CD4-positive, CD25-positive, alpha-beta regulatory T cell (primary cell): ENCODE data around the gene FUT1. TPM values are rescaled to one million over a fixed set of nuclear protein-coding genes. Genes with fewer than 3 reads are reported as not detected.
A peak's percentile ranks its signal among the peaks of the same experiment; 100 is the strongest.

ENCODE experiments used
- ATAC-seq, 2 donors: fragments of 150-1000 bp; cut with Tn5 transposase; one replicate each; pipeline ENCODE4 v1.10.0; 2021; ENCODE audit warnings: low read depth in 2 of 2, moderate number of reproducible peaks in 2 of 2, moderate library complexity in 1 of 2
- DNase-seq, 3 donors: peaks; one replicate each; pipeline versions ENCODE4 v3.0.0 to v3.0.0-alpha.2; 2012 to 2022; ENCODE audit warnings: mixed read lengths in 1 of 3
- H3K27ac ChIP-seq: one replicate; pipeline ENCODE4 v1.7.0; 2013; ENCODE audit warnings: mild to moderate bottlenecking, low read length; ENCODE audit not compliant: insufficient read depth, poor library complexity, severe bottlenecking
- H3K27me3 ChIP-seq: one replicate; pipeline ENCODE4 v1.7.0; 2013; ENCODE audit warnings: low read length; ENCODE audit not compliant: control insufficient read depth, insufficient read depth
- H3K36me3 ChIP-seq: one replicate; pipeline ENCODE4 v1.7.0; 2013; ENCODE audit warnings: mild to moderate bottlenecking, low read length, moderate library complexity; ENCODE audit not compliant: control insufficient read depth, insufficient read depth
- H3K4me1 ChIP-seq: 2 replicates; pipeline ENCODE4 v1.7.0; 2013; ENCODE audit warnings: mild to moderate bottlenecking, low read length; ENCODE audit not compliant: insufficient read depth, control insufficient read depth, poor library complexity, severe bottlenecking
- H3K4me3 ChIP-seq: one replicate; pipeline ENCODE4 v1.7.0; 2013; ENCODE audit warnings: low read depth, mild to moderate bottlenecking, low read length, moderate library complexity
- H3K9me3 ChIP-seq, 2 experiments: 1 replicate in 1 of 2; 2 replicates in 1 of 2; pipeline ENCODE4 v1.7.0; 2013; ENCODE audit warnings: low read length in 2 of 2, mild to moderate bottlenecking in 1 of 2, moderate library complexity in 1 of 2; ENCODE audit not compliant: control insufficient read depth in 2 of 2
- H3K27ac Mint-ChIP-seq, 3 donors: one replicate each; pipeline ENCODE4 v1.8.0; 2020 to 2022; ENCODE audit warnings: mild to moderate bottlenecking in 3 of 3, mixed read lengths in 3 of 3, moderate library complexity in 2 of 3
- H3K27me3 Mint-ChIP-seq: one replicate; pipeline ENCODE4 v1.8.0; 2022; ENCODE audit warnings: mild to moderate bottlenecking, mixed read lengths
- H3K36me3 Mint-ChIP-seq: one replicate; pipeline ENCODE4 v1.8.0; 2020; ENCODE audit warnings: mixed read lengths
- H3K4me1 Mint-ChIP-seq, 4 donors: one replicate each; pipeline ENCODE4 v1.8.0; 2020 to 2022; ENCODE audit warnings: mixed read lengths in 4 of 4, mild to moderate bottlenecking in 1 of 4
- H3K4me3 Mint-ChIP-seq, 4 donors: one replicate each; pipeline ENCODE4 v1.8.0; 2020 to 2022; ENCODE audit warnings: mild to moderate bottlenecking in 4 of 4, mixed read lengths in 4 of 4, moderate library complexity in 3 of 4
- H3K9me3 Mint-ChIP-seq, 7 donors: one replicate each; pipeline ENCODE4 v1.8.0; 2020 to 2022; ENCODE audit warnings: mixed read lengths in 7 of 7, mild to moderate bottlenecking in 3 of 7, moderate library complexity in 2 of 7
- polyA plus RNA-seq, 4 donors: library from polyadenylated mRNA; unstranded; fragments of 300-500 nt; fragmentation: Illumina TruSeq; gene quantifications; one replicate each; pipeline ENCODE4 v1.2.3, GENCODE V29; 2021
- total RNA-seq: library from RNA; stranded (reverse); gene quantifications from one replicate; pipeline ENCODE4 v1.2.3, GENCODE V29; 2022

FUT1 gene
- total and polyA plus RNA-seq, 5 donors from 2014 or later, result 0.06 to 0.14 TPM; not detected in 3

- H3K27me3 ChIP-seq, result no peaks in the 10 kb centered on the region
- Mint-ChIP-seq H3K4me3 (peak overlapping the region; percentile 80 to 96 (median 92)), H3K9me3 (peaks cover 0 to 3% (median 0%) of the 10 kb centered on the region in 7 donors), H3K27me3 (no peaks in the 10 kb centered on the region), H3K36me3 (peaks cover 3% of the 10 kb centered on the region), H3K4me1 (peaks cover 0 to 33% (median 9%) of the 10 kb centered on the region in 4 donors), H3K27ac (peak overlapping the region; percentile 74 to 92 (median 80))
- DNase-seq, result peak; percentile 95 to 100 (median 96)
- no peaks in the 10 kb centered on the region for H3K36me3 ChIP-seq
- H3K4me3 ChIP-seq, result peak overlapping the region; percentile 72
- H3K27ac ChIP-seq, result peak overlapping the region; percentile 68
- no peaks in the 10 kb centered on the region for H3K9me3 ChIP-seq
- ATAC-seq, result peak; percentile 92 to 93
- H3K4me1 ChIP-seq, result peaks cover 19% of the 10 kb centered on the region
Measured at GRCh38 chr19:48713864-48714755, 38.3 kb downstream of the FUT1 start.

GRCh38 chr19:48713041-48713863 lies 39.2 kb downstream of the FUT1 start:
- H3K4me1 Mint-ChIP-seq, result peaks cover 0 to 33% (median 9%) of the 10 kb centered on the region in 4 donors
- peak overlapping the region; percentile 80 to 96 (median 92) for H3K4me3 Mint-ChIP-seq
- peak overlapping the region; percentile 19 for H3K27ac ChIP-seq
- no peak for ATAC-seq
- H3K27me3 ChIP-seq, result no peaks in the 10 kb centered on the region
- peak overlapping the region in 2 of 3 donors; percentile 80 to 92 for H3K27ac Mint-ChIP-seq
- H3K4me1 ChIP-seq, result peaks cover 19% of the 10 kb centered on the region
- no peaks in the 10 kb centered on the region for H3K36me3 ChIP-seq
- H3K9me3 ChIP-seq, result no peaks in the 10 kb centered on the region
- H3K36me3 Mint-ChIP-seq, result peaks cover 3% of the 10 kb centered on the region
- DNase-seq, result peak in 1 of 3 donors; percentile 23
- peak overlapping the region; percentile 72 for H3K4me3 ChIP-seq
- no peaks in the 10 kb centered on the region for H3K27me3 Mint-ChIP-seq
- H3K9me3 Mint-ChIP-seq, result peaks cover 0 to 3% (median 0%) of the 10 kb centered on the region in 7 donors

- Mint-ChIP-seq H3K4me1 (peaks cover 0 to 30% (median 9%) of the 10 kb centered on the region in 4 donors), H3K36me3 (peaks cover 11% of the 10 kb centered on the region), H3K27ac (no peak overlapping the region), H3K4me3 (peak overlapping the region; percentile 33 to 88 (median 56)), H3K9me3 (peaks cover 0 to 5% (median 0%) of the 10 kb centered on the region in 7 donors), H3K27me3 (no peaks in the 10 kb centered on the region)
- Histone ChIP-seq H3K27me3 (no peaks in the 10 kb centered on the region), H3K4me3 (no peak overlapping the region), H3K36me3 (no peaks in the 10 kb centered on the region), H3K4me1 (peaks cover 19% of the 10 kb centered on the region), H3K9me3 (no peaks in the 10 kb centered on the region), H3K27ac (no peak overlapping the region)
- DNase-seq (no peak), ATAC-seq (no peak)
Measured at GRCh38 chr19:48711106-48711662, 41.3 kb downstream of the FUT1 start.

GRCh38 chr19:48708471-48708870 lies 44.0 kb downstream of the FUT1 start:
- no peaks in the 10 kb centered on the region for H3K27me3 Mint-ChIP-seq
- H3K9me3 ChIP-seq, result no peaks in the 10 kb centered on the region
- H3K4me3 Mint-ChIP-seq, result peak overlapping the region in 1 of 4 donors; percentile 73
- no peak overlapping the region for H3K4me3 ChIP-seq
- H3K36me3 ChIP-seq, result no peaks in the 10 kb centered on the region
- peaks cover 8% of the 10 kb centered on the region for H3K4me1 ChIP-seq
- H3K27ac Mint-ChIP-seq, result peak overlapping the region in 2 of 3 donors; percentile 38 to 86
- H3K9me3 Mint-ChIP-seq, result peaks cover 0 to 2% (median 0%) of the 10 kb centered on the region in 7 donors
- H3K36me3 Mint-ChIP-seq, result peaks cover 31% of the 10 kb centered on the region
- DNase-seq (no peak), ATAC-seq (no peak)
- no peaks in the 10 kb centered on the region for H3K27me3 ChIP-seq
- peaks cover 0 to 12% (median 1%) of the 10 kb centered on the region in 4 donors for H3K4me1 Mint-ChIP-seq
- H3K27ac ChIP-seq, result no peak overlapping the region

- H3K9me3 ChIP-seq, result no peaks in the 10 kb centered on the region
- no peak overlapping the region for H3K27ac ChIP-seq
- no peak overlapping the region for H3K4me3 ChIP-seq
- Mint-ChIP-seq H3K4me3 (no peak overlapping the region), H3K36me3 (peaks cover 37% of the 10 kb centered on the region), H3K4me1 (peaks cover 0 to 5% (median 0%) of the 10 kb centered on the region in 4 donors), H3K27me3 (no peaks in the 10 kb centered on the region), H3K9me3 (peaks cover 0 to 1% (median 0%) of the 10 kb centered on the region in 7 donors), H3K27ac (no peak overlapping the region)
- H3K27me3 ChIP-seq, result no peaks in the 10 kb centered on the region
- H3K36me3 ChIP-seq, result no peaks in the 10 kb centered on the region
- H3K4me1 ChIP-seq, result no peaks in the 10 kb centered on the region
- ATAC-seq, result no peak
- DNase-seq, result no peak
Measured at GRCh38 chr19:48705431-48705830, 47.0 kb downstream of the FUT1 start.

GRCh38 chr19:48703316-48703715 lies 49.1 kb downstream of the FUT1 start:
- DNase-seq (no peak), ATAC-seq (no peak)
- no peaks in the 10 kb centered on the region for H3K4me1 ChIP-seq
- peaks cover 37% of the 10 kb centered on the region for H3K36me3 Mint-ChIP-seq
- no peaks in the 10 kb centered on the region for H3K27me3 ChIP-seq
- H3K4me3 ChIP-seq, result no peak overlapping the region
- peaks cover 0 to 1% (median 0%) of the 10 kb centered on the region in 7 donors for H3K9me3 Mint-ChIP-seq
- no peaks in the 10 kb centered on the region for H3K4me1 Mint-ChIP-seq
- H3K9me3 ChIP-seq, result no peaks in the 10 kb centered on the region
- no peak overlapping the region for H3K27ac ChIP-seq
- no peaks in the 10 kb centered on the region for H3K36me3 ChIP-seq
- H3K27me3 Mint-ChIP-seq, result peaks cover 3% of the 10 kb centered on the region
- no peak overlapping the region for H3K27ac Mint-ChIP-seq
- H3K4me3 Mint-ChIP-seq, result no peak overlapping the region

GRCh38 chr19:48702701-48703100 lies 49.7 kb downstream of the FUT1 start:
- peaks cover 0 to under 1% (median 0%) of the 10 kb centered on the region in 7 donors for H3K9me3 Mint-ChIP-seq
- H3K36me3 ChIP-seq, result no peaks in the 10 kb centered on the region
- no peak for ATAC-seq

More at GRCh38 chr19:48702701-48703100, 49.7 kb downstream of the FUT1 start:
- H3K27me3 ChIP-seq, result no peaks in the 10 kb centered on the region
- Mint-ChIP-seq H3K27me3 (peaks cover 9% of the 10 kb centered on the region), H3K4me1 (no peaks in the 10 kb centered on the region), H3K27ac (peak overlapping the region in 1 of 3 donors; percentile 27), H3K36me3 (peaks cover 37% of the 10 kb centered on the region), H3K4me3 (no peak overlapping the region)
- H3K4me3 ChIP-seq, result no peak overlapping the region
- no peaks in the 10 kb centered on the region for H3K9me3 ChIP-seq
- no peak overlapping the region for H3K27ac ChIP-seq
- H3K4me1 ChIP-seq, result no peaks in the 10 kb centered on the region
- DNase-seq, result no peak
